ENCODE measurements around the gene FNTB. TPM values are rescaled to one million over a fixed set of nuclear protein-coding genes. Genes with fewer than 3 reads are reported as not detected.

The FNTB gene
- total RNA-seq, 1 experiment from 2014 or later, result 26.7 TPM

- Histone ChIP-seq H3K9ac (ENCODE audit: low read length) (no peak overlapping the region), H3K27me3 (ENCODE audit: insufficient read depth, low read length) (no peaks in the 10 kb centered on the region), H4K20me1 (ENCODE audit: insufficient read depth) (no peaks in the 10 kb centered on the region), H3K27ac (ENCODE audit: low read depth, low read length) (no peak overlapping the region), H3K4me3 (replicated peaks in 1 of 2; ENCODE audit: low read depth in 1 of 2, low read length in 2 of 2) (no peak overlapping the region), H3K79me2 (ENCODE audit: insufficient read depth, low read length) (peaks cover 49% of the 10 kb centered on the region), H3K4me2 (ENCODE audit: low read length) (no peak overlapping the region), H3K4me1 (ENCODE audit: control insufficient read depth in 1 of 2, insufficient read depth in 2 of 2, low read length in 2 of 2) (no peaks in the 10 kb centered on the region), H3K9me2 (ENCODE audit: insufficient read depth) (no peaks in the 10 kb centered on the region), H2AFZ (ENCODE audit: low read depth, low read length, poor library complexity, severe bottlenecking) (no peak overlapping the region), H3K9me3 (ENCODE audit: control insufficient read depth in 1 of 2, insufficient read depth in 1 of 2, low read depth in 1 of 2, low read length in 2 of 2) (no peaks in the 10 kb centered on the region), H3K36me3 (ENCODE audit: control insufficient read depth in 1 of 2, insufficient read depth in 2 of 2, low read length in 2 of 2) (peaks cover 22 to 38% of the 10 kb centered on the region in 2 experiments; a peak in 3 of 4 replicates)
- POLR2A ChIA-PET, result no interaction called here
- intact Hi-C loops (cut with micrococcal nuclease), result no loop called here
- CTCF ChIA-PET, result no interaction called here
- RAD21 ChIA-PET (ENCODE audit: low non-redundant PET in 1 of 2, low total read pairs in 2 of 2, uncharacterized antibody in 2 of 2, unreplicated experiment in 2 of 2), result interaction anchor here in 1 of 2 experiments (0.6 kb wide), 1 partner anchor 1264 kb away, joined by 5 read pairs; no protein-coding TSS in a partner anchor
- ATAC-seq, result no peak
- no peak for TF ChIP-seq POLR2A (IDR thresholded peaks at IDR 0.05; ENCODE audit: borderline replicate concordance, extremely low read depth, insufficient read depth, insufficient read length)
- TF ChIP-seq EZH2 (IDR thresholded peaks at IDR 0.05), result no peak
- no peak for TF ChIP-seq SIN3A (IDR thresholded peaks at IDR 0.05; ENCODE audit: low read depth)
- TF ChIP-seq RAD21 (IDR thresholded peaks at IDR 0.05; ENCODE audit: low read depth), result no peak
- no peak for TF ChIP-seq ZNF274 (IDR thresholded peaks at IDR 0.05; ENCODE audit: low read depth, low read length)
- no peak for TF ChIP-seq ELF1 (IDR thresholded peaks at IDR 0.05; ENCODE audit: borderline replicate concordance, low read depth)
- BruUV-seq (replicated peaks), result no TSS peak
- no peak for DNase-seq (ENCODE audit: low read depth, low spot score)
Observed at GRCh38 chr14:65095633-65096205, 109.0 kb downstream of the FNTB start.

GRCh38 chr14:65096323-65097089, 109.8 kb downstream of the FNTB start:
- Histone ChIP-seq H3K4me1 (ENCODE audit: control insufficient read depth in 1 of 2, insufficient read depth in 2 of 2, low read length in 2 of 2) (peaks cover 5 to 6% of the 10 kb centered on the region in 2 experiments; a peak in 2 of 4 replicates), H3K4me3 (replicated peaks in 1 of 2; ENCODE audit: low read depth in 1 of 2, low read length in 2 of 2) (no peak overlapping the region), H3K9me2 (ENCODE audit: insufficient read depth) (no peaks in the 10 kb centered on the region), H3K27me3 (ENCODE audit: insufficient read depth, low read length) (no peaks in the 10 kb centered on the region), H2AFZ (ENCODE audit: low read depth, low read length, poor library complexity, severe bottlenecking) (no peak overlapping the region), H3K9me3 (ENCODE audit: control insufficient read depth in 1 of 2, insufficient read depth in 1 of 2, low read depth in 1 of 2, low read length in 2 of 2) (no peaks in the 10 kb centered on the region), H3K79me2 (ENCODE audit: insufficient read depth, low read length) (peaks cover 57% of the 10 kb centered on the region), H3K9ac (ENCODE audit: low read length) (no peak overlapping the region), H4K20me1 (ENCODE audit: insufficient read depth) (no peaks in the 10 kb centered on the region), H3K36me3 (ENCODE audit: control insufficient read depth in 1 of 2, insufficient read depth in 2 of 2, low read length in 2 of 2) (peaks cover 15 to 36% of the 10 kb centered on the region in 2 experiments; a peak in 3 of 4 replicates), H3K27ac (ENCODE audit: low read depth, low read length) (no peak overlapping the region), H3K4me2 (ENCODE audit: low read length) (no peak overlapping the region)
- RAD21 ChIA-PET (ENCODE audit: low non-redundant PET in 1 of 2, low total read pairs in 2 of 2, uncharacterized antibody in 2 of 2, unreplicated experiment in 2 of 2), result no interaction called here
- no TSS peak for BruUV-seq (replicated peaks)
- CTCF ChIA-PET, result no interaction called here
- POLR2A ChIA-PET, result no interaction called here
- DNase-seq (ENCODE audit: low read depth, low spot score) (no peak), ATAC-seq (no peak)
- intact Hi-C loops (cut with micrococcal nuclease), result no loop called here
- TF ChIP-seq FOSL1 (IDR thresholded peaks at IDR 0.05; ENCODE audit: low read depth) (no peak), ZBTB33 (IDR thresholded peaks at IDR 0.05; ENCODE audit: extremely low read depth, insufficient replicate concordance, low read length) (no peak), POLR2A (IDR thresholded peaks at IDR 0.05; ENCODE audit: borderline replicate concordance, extremely low read depth, insufficient read depth, insufficient read length) (no peak), ZNF274 (IDR thresholded peaks at IDR 0.05; ENCODE audit: low read depth, low read length) (no peak), JUND (IDR thresholded peaks at IDR 0.05) (no peak), EZH2 (IDR thresholded peaks at IDR 0.05) (no peak), YY1 (IDR thresholded peaks at IDR 0.05; ENCODE audit: extremely low read depth, insufficient replicate concordance, low read depth, low read length) (no peak)
